Adrenal gland (tissue), 5 donors: ENCODE data around the gene MMUT.

ENCODE experiments used
- CTCF ChIP-seq, 6 experiments: fragments of 450-650 bp in 4 of 6; fragments of 200-600 bp in 2 of 6; sonication (generic) in 1 of 6; IDR thresholded peaks; 1 replicate in 5 of 6; 2 replicates in 1 of 6; pipeline versions ENCODE4 v1.5.1 to v1.8.0; 2016 to 2021; ENCODE audit warnings: antibody characterized with exemption in 6 of 6, mild to moderate bottlenecking in 2 of 6, moderate library complexity in 1 of 6
- POLR2A ChIP-seq, 2 donors: fragments of 450-650 bp; IDR thresholded peaks; one replicate each; pipeline ENCODE4 v1.6.1; 2017; ENCODE audit warnings: antibody characterized with exemption in 2 of 2, mild to moderate bottlenecking in 2 of 2, moderate library complexity in 1 of 2
- donor health status: DM: no; HTN: no; CAD: no.

GRCh38 chr6:49463612-49463967, 537 bp upstream of the MMUT start:
- TF ChIP-seq CTCF (IDR thresholded peaks at IDR 0.05) (no peak), POLR2A (IDR thresholded peaks at IDR 0.05) (no peak)
